Measurements from ENCODE around the gene CCL17.

The CCL17 gene

DNA sequence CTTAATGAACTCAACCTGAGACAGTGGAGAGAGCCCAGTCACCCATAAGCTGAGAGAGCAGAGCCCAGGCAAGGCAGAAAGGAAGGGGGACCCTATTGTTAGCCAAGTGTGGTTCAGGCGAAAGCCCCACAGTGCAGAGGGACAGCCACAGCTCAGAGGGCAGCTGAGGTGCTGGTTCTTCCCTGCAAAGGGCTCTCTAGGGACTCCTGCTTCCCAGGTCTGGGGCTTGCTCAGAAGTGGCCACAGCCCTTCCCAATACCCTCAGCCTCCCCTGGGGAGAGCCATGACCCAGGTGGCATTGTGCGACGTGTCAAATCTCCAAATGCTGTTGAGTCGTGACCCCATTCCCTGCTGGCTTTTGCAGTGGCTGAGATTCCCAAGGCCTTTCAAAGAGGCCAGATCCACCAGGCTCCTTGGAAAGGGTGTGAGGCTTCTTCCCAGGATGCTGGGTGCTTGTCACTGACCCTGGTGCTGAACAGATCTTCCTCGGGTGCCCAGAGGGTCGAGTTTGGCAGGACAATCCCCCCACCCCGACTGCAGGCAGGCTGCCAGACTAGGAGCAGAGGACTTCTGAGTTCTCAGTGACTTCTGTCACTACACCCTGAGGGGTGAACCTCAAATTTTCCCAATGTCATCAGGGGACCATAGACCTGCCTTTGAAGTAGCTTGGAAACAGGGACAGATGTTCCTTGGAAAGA, 2.5 kb upstream of the CCL17 start:
- DNase-seq, result no peak

DNA sequence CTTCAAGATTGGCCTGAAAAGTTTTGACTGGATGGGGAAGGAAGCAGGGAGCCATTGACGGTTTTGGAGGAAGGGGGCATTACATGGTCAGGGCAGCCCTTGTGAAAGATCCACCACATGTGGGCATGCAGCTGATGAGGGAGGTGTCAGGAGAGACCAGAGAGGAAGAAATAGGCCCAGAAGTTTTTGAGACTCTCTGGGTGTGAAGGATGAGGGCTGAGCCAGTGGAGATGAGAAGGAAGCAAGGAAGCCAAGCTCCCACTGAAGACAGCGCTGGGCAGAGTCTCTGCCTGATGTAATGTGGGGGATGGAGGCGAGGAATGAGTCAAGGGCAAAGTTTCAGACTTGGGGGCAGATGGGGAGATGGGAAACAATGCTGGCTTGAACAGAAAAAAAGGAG, 530 bp downstream of the CCL17 start:
- DNase-seq, result no peak

GRCh38 chr16:57406881-57407280, 2.3 kb downstream of the CCL17 start:
- DNase-seq, result no peak

- no peak for DNase-seq
These were observed 3.2 kb downstream of the CCL17 start for GRCh38 chr16:57407521-57408353.

- DNase-seq, result no peak
These were observed 4.5 kb downstream of the CCL17 start for GRCh38 chr16:57409065-57409464.

GRCh38 chr16:57409870-57410587, 5.5 kb downstream of the CCL17 start:
- DNase-seq, result no peak

- DNase-seq, result no peak
These were observed 6.9 kb downstream of the CCL17 start for GRCh38 chr16:57411362-57411976.

GRCh38 chr16:57412584-57412983, 8.0 kb downstream of the CCL17 start:
- DNase-seq, result no peak

DNA sequence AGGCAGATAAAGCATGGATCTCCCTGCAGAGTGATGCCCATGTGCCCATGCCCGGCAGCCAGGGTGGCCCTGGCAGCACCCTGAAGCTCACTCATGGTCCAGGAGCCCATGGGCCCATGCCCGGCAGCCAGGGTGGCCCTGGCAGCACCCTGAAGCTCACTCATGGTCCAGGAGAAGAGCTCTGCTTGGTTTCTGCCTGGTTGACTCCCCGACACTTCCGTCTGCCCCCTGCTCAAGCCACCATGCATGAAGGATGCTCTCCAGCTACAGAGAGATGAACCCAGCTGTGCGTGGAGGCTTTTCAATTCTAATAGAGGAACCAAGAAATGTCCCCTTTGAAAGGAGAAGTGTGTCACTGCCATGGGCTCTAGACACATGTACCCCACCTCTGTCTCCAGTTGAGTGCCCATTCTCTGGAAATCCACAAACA, 8.7 kb downstream of the CCL17 start:
- no peak for DNase-seq

DNA sequence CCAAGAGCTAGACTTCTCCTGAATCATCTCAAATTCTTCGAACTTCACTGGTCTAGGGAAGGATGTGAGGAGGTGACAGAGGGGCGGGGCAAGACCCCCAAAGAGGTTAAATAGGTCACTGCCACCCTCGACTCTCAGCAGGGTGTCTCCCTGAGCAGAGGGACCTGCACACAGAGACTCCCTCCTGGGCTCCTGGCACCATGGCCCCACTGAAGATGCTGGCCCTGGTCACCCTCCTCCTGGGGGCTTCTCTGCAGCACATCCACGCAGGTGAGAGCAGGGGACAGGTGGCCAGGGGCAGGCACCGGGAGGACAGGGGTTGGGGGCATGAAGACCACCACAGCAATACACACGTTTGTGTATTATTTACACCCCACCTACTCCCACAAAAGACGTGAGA, 9.2 kb downstream of the CCL17 start:
- DNase-seq, result no peak

DNA sequence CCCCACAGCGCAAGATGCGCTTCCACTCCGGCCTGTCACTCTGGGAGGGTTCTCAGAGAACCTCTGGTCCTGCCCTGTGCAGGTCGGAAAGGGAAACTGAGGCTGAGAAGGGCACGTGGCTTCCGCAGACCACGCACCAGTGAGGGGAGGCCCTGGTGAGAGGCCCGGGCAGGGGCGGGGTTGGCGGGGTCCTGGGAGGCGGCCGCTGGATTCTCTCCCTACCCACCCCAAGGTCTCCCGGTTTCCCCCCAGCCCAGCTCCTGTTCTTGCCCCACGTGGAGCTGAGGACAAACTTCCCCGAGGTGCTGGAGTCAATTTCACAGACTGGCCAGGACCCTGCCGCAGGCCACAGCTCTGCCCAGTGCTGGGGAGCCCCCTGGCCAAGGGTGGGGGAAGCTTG, 11.5 kb downstream of the CCL17 start:
- no peak for DNase-seq

GRCh38 chr16:57419506-57419905, 14.9 kb downstream of the CCL17 start:
- DNase-seq, result no peak

DNA sequence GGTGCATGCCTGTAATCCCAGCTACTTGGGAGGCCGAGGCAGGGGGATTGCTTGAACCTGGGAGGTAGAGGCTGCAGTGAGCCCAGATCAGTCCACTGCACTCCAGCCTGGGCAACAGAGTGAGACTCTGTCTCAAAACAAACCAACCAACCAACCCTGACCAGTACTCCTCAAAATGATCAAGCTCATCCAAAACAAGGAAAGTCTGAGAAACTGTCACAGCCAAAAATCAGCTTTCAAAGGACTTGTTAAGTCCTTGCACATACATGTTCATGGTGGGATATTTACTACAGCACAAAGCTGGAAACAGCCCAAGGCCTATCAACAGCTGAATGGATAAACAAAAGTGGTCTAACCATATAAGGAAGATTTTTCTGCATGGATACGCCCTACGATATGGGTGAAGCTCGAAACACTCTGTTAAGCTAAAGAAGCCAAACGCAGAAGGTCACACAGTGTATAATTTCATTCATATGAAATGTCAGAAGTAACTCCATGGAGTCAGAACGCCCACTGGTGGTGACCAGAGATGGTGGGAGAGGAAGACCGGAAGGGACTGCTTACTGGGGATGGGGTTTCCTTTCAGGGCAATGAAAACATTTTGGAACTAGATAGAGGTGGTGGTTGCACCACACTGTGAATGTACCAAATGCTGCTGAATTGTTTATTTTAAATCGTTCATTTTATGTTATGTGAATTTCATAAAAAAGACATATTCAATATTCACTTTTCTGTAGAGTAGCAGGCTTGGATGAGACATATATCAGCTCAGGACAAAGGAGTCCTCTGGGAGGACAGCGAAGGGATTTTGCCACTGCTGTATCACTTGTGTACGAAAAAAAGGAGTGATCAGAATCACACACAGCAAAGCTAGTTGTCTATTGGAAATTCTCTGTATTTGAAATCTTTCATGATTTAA, 17.7 kb downstream of the CCL17 start:
- DNase-seq, result no peak

DNA sequence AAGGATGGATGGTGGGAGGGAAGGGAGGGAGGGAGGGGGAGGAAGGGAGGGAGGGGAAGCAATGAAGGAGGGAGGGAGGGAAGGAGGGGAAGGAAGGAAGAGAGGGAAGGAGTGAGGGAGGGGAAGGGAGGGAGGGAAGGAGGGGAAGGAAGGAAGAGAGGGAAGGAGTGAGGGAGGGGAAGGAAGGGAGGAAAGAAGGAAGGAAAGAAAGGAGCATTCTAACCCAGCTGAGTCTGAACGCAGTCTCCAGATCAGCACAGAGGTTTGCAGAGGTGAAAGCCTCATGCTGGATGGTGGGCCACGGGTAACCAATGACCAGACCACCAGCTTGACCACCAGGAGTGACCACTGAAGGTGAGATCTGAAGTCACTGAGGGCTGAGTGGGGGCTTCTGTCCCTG, 18.6 kb downstream of the CCL17 start:
- DNase-seq, result no peak

GRCh38 chr16:57424583-57424982, 20.0 kb downstream of the CCL17 start:
- no peak for DNase-seq

- no peak for DNase-seq
These were observed 21.8 kb downstream of the CCL17 start for GRCh38 chr16:57426356-57426755.

- no peak for DNase-seq
These were observed 22.7 kb downstream of the CCL17 start for GRCh38 chr16:57427307-57427706.

GRCh38 chr16:57427824-57428223, 23.3 kb downstream of the CCL17 start:
- DNase-seq, result no peak

GRCh38 chr16:57430955-57431354, 26.4 kb downstream of the CCL17 start:
- DNase-seq, result no peak

DNA sequence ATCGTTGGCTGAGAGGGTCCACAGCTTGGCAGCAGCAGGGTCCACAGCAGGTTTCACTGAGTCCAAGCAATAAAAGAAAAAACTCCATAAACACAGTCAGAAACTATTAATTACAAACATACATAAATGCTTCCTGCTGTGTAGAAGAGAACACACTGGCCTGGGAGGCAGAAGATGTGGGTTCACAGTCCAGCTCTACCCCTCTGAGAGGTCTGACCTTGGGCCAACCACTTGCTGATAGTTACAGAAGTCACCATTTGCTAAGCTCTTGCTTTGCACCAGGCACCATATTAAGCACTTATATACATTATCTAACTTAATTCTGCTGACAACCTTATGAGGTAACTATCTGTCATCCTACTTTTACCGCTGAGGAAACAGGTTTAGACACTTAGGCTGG, 27.9 kb downstream of the CCL17 start:
- DNase-seq, result no peak

DNA sequence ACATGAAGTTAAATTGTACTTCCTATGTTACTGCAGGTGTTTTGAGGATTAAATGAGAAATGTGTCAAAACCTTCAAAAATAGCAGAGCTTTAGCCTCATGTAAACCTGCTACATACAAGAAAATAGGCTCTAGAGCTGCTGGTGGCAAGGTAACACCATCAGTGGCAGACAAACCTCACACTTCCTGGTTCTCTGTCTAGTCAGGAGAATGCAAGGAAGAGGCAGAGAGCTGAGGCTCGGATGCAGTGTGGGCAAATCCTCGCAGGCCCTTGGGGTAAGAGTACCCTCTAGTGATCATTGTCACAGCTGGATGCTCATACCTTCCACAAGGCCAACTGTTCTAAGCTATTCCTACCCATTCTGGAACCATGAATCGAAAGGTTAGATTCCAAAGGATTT, 28.4 kb downstream of the CCL17 start:
- no peak for DNase-seq

GRCh38 chr16:57434003-57434402, 29.4 kb downstream of the CCL17 start:
- DNase-seq, result no peak
